ENCODE data around the gene HPS4. TPM values are rescaled to one million over a fixed set of nuclear protein-coding genes. Genes with fewer than 3 reads are reported as not detected.

The HPS4 gene
- polyA plus RNA-seq, 2 of the 4 experiments (the other 2 are of a cell fraction) = 12.7 to 30.2 TPM

- TF ChIP-seq CTCF (IDR thresholded peaks at IDR 0.05) = no peak
- TF ChIP-seq NR3C1 (IDR thresholded peaks at IDR 0.05) = no peak
- no peak for TF ChIP-seq MYC (IDR thresholded peaks at IDR 0.05; ENCODE audit: borderline replicate concordance, low read length)
- TF ChIP-seq TFCP2L1 (CRISPR knock-in tag; IDR thresholded peaks at IDR 0.05) = no peak
- TF ChIP-seq REST (IDR thresholded peaks at IDR 0.05) = no peak
- 0 out of 2 replicates have a peak, but pooled peaks have one; percentile 42 for TF ChIP-seq RCOR1 (IDR thresholded peaks at IDR 0.05; ENCODE audit: low read depth, low read length)
- TF ChIP-seq MAFK (IDR thresholded peaks at IDR 0.05; ENCODE audit: partially characterized antibody) = no peak
- TF ChIP-seq SREBF2 (IDR thresholded peaks at IDR 0.05) = no peak
- peak; percentile 55; the same call in 1 of the 2 replicates for TF ChIP-seq PHF8 (IDR thresholded peaks at IDR 0.05; ENCODE audit: borderline replicate concordance, low read depth)
- TF ChIP-seq RAD21 (conservative IDR thresholded peaks at IDR 0.05 in 1 of 2, IDR thresholded peaks at IDR 0.05 in 1 of 2) = no peak
- no peak for TF ChIP-seq RNF2 (IDR thresholded peaks at IDR 0.05; ENCODE audit: borderline replicate concordance, low read depth)
- TF ChIP-seq NPAS2 (CRISPR knock-in tag; IDR thresholded peaks at IDR 0.05; ENCODE audit: borderline replicate concordance) = no peak
- TF ChIP-seq, protein P1, sequence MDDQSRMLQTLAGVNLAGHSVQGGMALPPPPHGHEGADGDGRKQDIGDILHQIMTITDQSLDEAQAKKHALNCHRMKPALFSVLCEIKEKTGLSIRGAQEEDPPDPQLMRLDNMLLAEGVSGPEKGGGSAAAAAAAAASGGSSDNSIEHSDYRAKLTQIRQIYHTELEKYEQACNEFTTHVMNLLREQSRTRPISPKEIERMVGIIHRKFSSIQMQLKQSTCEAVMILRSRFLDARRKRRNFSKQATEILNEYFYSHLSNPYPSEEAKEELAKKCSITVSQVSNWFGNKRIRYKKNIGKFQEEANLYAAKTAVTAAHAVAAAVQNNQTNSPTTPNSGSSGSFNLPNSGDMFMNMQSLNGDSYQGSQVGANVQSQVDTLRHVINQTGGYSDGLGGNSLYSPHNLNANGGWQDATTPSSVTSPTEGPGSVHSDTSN (IDR thresholded peaks at IDR 0.05) = no peak
- no peak for TF ChIP-seq TP53 (CRISPR knock-in tag; IDR thresholded peaks at IDR 0.05)
- TF ChIP-seq ZNF302 (CRISPR knock-in tag; IDR thresholded peaks at IDR 0.05) = no peak
- TF ChIP-seq FOSB (CRISPR knock-in tag; IDR thresholded peaks at IDR 0.05) = no peak
- no peak for TF ChIP-seq HEYL (CRISPR knock-in tag; IDR thresholded peaks at IDR 0.05)
- no peak for TF ChIP-seq CBX8 (IDR thresholded peaks at IDR 0.05)
- TF ChIP-seq ZFP36 (IDR thresholded peaks at IDR 0.05; ENCODE audit: borderline replicate concordance, partially characterized antibody) = peak; percentile 2
- no peak for TF ChIP-seq EP300 (IDR thresholded peaks at IDR 0.05)
- TF ChIP-seq CHD4 (IDR thresholded peaks at IDR 0.05; ENCODE audit: borderline replicate concordance) = no peak
- TF ChIP-seq NFE2L2 (conservative IDR thresholded peaks at IDR 0.05; ENCODE audit: low read length) = no peak
- no peak for TF ChIP-seq HOXB5 (CRISPR knock-in tag; IDR thresholded peaks at IDR 0.05)
- no peak for TF ChIP-seq GATA3 (IDR thresholded peaks at IDR 0.05; ENCODE audit: borderline replicate concordance)
- no peak for TF ChIP-seq SMC3 (IDR thresholded peaks at IDR 0.05)
These were observed at the start of gene HPS4, which contains the start of gene SRRD (continued) for GRCh38 chr22:26483439-26484359.

Data from A549 (cell line).